Stomach (tissue), 4 donors: ENCODE measurements around the gene RHAG.

Experiments
- POLR2A ChIP-seq, 4 donors: fragments of 450-650 bp; IDR thresholded peaks; one replicate each; pipeline ENCODE4 v1.6.1; 2016; ENCODE audit warnings: antibody characterized with exemption in 4 of 4, control low read depth in 2 of 4, mild to moderate bottlenecking in 1 of 4, moderate library complexity in 1 of 4
- POLR2AphosphoS5 ChIP-seq, 3 donors: sonication (generic); formaldehyde crosslinking; IDR thresholded peaks; one replicate each; pipeline ENCODE4 v1.6.1; 2016; ENCODE audit warnings: antibody characterized with exemption in 3 of 3
- TF ChIP-seq, protein P1 (sequence below), 7 experiments: fragments of 450-650 bp in 4 of 7; fragments of 200-600 bp in 3 of 7; sonication (generic) in 3 of 7; IDR thresholded peaks; one replicate each; pipeline ENCODE4 v1.5.1; 2016 to 2019; ENCODE audit warnings: antibody characterized with exemption in 7 of 7, control low read depth in 2 of 7, mild to moderate bottlenecking in 1 of 7

DNA sequence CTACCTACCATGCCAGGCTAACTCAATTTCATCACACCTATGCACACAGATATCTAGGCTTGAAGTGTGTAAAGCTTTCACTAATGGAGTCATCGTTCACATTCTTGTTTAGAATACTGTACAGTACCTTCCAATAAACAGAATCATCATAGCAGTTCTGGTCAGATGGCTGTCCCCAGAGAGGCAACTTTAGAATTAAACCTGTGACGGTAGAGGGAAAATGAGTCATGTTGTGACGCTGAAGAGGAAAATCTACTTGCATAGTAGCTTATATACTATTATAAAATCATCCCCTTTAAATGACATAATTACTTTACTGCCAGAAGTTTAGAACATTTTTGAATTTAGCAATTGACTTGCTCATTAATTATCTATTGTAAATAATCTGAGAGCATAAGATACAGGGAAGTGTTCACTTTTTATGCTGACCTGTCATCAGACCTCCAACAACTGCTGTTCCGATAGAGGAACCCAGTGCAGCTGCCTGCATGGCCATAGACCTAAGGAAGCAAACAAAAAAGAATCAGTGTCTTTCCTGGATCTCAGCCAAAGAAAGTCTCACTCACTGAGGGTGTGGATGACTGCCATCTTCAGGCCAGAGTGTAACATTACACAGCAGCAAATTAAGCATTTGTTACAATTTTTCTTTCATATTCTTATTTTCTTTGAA lies 29.8 kb downstream of the RHAG start:
- TF ChIP-seq, protein P1, sequence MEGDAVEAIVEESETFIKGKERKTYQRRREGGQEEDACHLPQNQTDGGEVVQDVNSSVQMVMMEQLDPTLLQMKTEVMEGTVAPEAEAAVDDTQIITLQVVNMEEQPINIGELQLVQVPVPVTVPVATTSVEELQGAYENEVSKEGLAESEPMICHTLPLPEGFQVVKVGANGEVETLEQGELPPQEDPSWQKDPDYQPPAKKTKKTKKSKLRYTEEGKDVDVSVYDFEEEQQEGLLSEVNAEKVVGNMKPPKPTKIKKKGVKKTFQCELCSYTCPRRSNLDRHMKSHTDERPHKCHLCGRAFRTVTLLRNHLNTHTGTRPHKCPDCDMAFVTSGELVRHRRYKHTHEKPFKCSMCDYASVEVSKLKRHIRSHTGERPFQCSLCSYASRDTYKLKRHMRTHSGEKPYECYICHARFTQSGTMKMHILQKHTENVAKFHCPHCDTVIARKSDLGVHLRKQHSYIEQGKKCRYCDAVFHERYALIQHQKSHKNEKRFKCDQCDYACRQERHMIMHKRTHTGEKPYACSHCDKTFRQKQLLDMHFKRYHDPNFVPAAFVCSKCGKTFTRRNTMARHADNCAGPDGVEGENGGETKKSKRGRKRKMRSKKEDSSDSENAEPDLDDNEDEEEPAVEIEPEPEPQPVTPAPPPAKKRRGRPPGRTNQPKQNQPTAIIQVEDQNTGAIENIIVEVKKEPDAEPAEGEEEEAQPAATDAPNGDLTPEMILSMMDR (IDR thresholded peaks at IDR 0.05) = peak in 5 of 7 experiments; percentile 69 to 76 (median 71)
- TF ChIP-seq POLR2AphosphoS5 (IDR thresholded peaks at IDR 0.05) (peak in 1 of 3 donors; percentile 63), POLR2A (IDR thresholded peaks at IDR 0.05) (no peak)
